HG03565 (cell line): ENCODE data around the gene KCTD3.

Experiments
- ATAC-seq: cut with Tn5 transposase; IDR thresholded peaks from one replicate; pipeline ENCODE4 v1.9.1; 2021; ENCODE audit warnings: mild to moderate bottlenecking, moderate library complexity; ENCODE audit not compliant: unreplicated experiment

Gene KCTD3

GRCh38 chr1:215650446-215651149, 83.5 kb downstream of the KCTD3 start:
- no peak for ATAC-seq

- ATAC-seq: no peak
These were observed 84.8 kb downstream of the KCTD3 start for GRCh38 chr1:215651867-215652266.

GRCh38 chr1:215652371-215652770, 85.3 kb downstream of the KCTD3 start:
- no peak for ATAC-seq

GRCh38 chr1:215657047-215657446, 89.9 kb downstream of the KCTD3 start:
- ATAC-seq: no peak

- no peak for ATAC-seq
These were observed 93.2 kb downstream of the KCTD3 start for GRCh38 chr1:215660259-215660658.

GRCh38 chr1:215661033-215661432, 93.9 kb downstream of the KCTD3 start:
- ATAC-seq: no peak

- ATAC-seq: peak; percentile 36
These were observed 98.1 kb downstream of the KCTD3 start for GRCh38 chr1:215665215-215665614.

GRCh38 chr1:215667761-215668160, 100.7 kb downstream of the KCTD3 start:
- no peak for ATAC-seq

GRCh38 chr1:215669806-215670491, 102.8 kb downstream of the KCTD3 start:
- no peak for ATAC-seq
